Stimulated activated CD4-positive, alpha-beta T cell treated with anti-CD3 and anti-CD28 coated beads, Interleukin-4, amount 100 ng/mL, for 48 hours (primary cell): Measurements from ENCODE around the gene CLSTN2.

Experiments
- DNase-seq, 2 donors: peaks; one replicate each; pipeline ENCODE4 v3.0.0-alpha.2; 2020; ENCODE audit warnings: low read depth in 2 of 2

Gene CLSTN2

DNA sequence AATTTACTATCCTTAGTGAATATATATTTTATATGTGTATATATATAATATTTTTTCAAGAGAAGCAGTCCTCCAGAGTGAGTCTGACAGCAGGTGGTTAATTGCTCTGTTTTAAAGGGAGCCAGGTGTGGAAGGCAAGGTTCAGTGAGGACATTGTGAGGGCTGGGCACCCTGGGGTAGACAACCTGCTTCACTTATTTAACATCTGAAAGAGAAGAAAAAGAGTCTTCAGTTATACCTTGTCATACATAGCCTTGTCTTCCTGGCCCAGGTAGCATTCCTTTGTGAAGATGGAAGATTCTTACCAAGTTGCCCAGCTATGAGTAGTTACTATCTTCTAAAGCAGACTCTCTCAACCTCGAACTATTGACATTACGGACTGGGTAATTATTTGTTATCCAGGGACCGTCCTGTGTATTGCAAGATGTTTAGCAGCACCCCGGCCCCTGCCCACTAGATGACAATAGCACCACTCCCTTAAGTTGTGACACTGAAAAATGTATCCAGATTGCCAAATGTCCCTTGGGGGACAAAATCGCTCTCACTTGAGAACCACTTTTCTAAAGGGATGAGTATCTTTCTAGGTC lies 406.9 kb downstream of the CLSTN2 start:
- DNase-seq = no peak

- no peak for DNase-seq
Measured at GRCh38 chr3:140342668-140343067, 407.7 kb downstream of the CLSTN2 start.

DNA sequence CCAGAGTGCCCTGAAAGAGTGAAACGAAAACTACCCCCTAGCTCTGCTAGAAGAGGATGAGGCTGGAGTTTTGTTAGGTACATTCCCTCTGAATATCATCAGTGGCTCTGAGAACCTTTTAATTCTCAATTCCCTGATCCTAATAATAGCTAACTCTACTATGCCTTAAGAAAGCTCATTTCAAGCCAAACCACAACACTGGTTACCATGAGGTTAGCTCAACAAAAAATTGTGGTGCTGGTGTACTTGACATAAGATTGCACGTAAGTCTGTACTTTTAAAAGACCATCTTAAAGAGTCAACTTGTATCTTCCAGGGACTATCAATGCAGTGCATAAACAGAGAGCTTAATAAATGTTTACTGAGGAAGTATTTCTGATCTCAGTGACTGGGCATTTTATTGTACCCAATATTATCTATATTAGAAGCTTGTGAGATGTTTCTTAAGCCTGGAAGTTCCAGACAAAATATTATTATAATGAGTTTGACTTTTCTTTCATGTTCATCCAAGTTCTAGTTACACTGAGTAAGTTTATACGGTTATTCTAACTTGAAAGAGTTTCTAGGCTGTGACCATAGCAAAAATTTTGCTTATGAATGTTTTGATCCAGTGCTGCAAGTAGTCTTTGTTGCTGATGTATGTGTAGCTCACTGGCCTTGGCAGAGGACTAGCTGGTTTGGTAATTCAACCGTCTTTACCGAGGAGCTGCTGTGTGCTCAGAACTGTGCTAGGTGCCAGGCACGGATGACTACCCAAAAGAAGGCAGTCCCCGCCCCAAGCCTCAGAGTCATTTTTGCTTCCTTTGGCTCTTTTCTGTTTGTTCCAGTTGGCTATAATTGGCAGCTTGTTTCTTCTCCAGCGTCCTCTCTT lies 408.5 kb downstream of the CLSTN2 start:
- no peak for DNase-seq

DNA sequence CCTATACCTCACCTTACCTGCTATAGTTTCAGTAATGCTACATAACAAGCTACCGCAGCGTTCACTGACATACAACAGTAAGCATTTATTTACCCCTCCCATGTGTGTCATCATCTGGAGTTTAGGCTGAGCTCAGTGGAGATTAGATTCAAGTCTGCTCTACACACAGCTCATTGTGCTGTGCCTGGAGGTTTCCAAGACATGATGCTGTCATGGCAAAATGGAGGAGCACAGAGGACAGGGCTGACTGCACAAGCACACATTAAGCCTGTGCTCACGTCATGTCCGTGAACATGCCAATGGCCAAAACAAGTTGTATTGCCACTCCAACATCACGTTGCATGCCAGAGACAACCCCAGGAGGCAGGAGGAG lies 409.1 kb downstream of the CLSTN2 start:
- DNase-seq = no peak

DNA sequence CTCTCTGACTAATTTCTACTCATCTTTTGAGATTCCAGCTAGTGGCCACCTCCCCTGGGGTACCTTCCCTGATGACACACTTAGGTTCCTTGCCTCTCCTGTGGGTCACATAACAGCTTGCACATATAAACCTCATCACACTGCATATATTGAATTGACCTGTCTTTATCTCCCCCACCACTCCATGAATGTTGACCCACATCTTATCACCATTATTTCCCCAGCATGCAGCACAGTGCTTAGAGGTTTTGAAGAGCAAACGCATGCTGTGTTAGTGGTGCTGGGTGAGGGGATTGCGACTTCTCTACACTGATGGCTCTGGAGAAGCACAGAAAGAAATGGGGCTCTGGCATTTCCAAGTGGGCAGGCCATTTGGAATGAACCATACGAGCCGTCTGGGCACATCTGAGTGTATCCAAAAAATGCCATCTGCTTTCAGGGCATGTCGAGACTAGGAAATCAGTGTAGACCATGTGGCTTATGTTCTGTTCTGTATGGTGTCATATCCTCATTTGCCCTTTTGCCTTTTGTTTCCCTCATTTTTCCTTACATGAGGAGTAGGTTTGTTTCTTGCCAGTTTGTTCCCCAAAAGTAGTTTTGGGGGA lies 409.7 kb downstream of the CLSTN2 start:
- DNase-seq = no peak

DNA sequence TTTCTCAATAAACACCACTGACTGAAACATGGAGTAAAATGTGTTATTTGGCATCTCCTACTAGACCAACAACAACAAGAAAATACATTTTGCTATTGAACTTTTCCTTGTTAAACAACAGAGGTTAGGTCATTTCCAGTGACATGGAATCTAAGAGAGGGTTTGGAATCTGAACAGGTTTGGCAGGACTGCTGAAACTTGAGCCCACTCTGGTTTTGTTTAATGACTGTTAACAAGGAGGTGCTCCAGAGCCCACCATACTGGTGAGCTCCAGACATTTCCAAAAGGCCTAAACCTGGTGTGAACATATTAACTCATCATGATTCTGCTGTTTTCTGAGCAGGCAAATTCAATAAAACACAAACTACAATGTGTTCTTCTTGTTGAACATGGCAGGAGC lies 412.2 kb downstream of the CLSTN2 start:
- DNase-seq = no peak

DNA sequence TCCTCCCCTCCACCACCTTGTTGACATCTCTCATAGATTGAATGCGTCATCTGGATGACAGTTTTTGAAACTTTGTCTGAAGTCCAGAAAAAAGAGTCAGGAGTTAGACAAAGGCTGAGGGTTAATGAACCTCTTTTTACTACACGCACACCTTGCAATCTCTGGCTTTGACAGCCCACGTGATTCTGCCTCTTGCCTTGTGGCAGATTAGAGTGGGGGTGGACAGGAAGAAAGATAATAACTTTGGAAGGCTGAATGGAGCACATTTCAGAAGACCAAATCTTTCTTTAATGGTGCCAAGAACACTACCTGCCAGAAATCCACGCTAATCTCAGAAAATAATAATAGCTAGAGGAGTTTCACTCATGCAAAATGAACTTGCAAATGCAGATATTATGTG lies 415.0 kb downstream of the CLSTN2 start:
- DNase-seq = no peak

DNA sequence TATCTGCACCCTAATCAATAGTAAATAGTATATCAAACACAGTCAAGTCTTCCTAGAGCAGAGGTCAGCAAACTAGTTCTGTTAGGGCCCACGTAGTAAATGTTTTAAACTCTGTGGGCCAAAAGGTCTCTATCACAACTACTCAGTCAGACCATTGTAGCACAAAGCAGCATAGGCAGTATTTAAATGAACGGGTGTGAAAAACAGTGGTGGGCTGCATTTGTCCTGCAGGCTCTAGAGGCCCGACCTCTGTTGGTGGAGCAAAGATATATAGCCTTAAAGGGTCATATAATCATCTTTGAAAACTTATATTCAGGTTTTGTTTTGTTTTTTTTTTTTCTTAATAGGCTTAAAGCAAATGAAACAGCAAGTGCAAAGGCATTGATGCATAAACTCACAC lies 416.5 kb downstream of the CLSTN2 start:
- DNase-seq = no peak

- DNase-seq = no peak
Measured at GRCh38 chr3:140355481-140355880, 420.5 kb downstream of the CLSTN2 start.

DNA sequence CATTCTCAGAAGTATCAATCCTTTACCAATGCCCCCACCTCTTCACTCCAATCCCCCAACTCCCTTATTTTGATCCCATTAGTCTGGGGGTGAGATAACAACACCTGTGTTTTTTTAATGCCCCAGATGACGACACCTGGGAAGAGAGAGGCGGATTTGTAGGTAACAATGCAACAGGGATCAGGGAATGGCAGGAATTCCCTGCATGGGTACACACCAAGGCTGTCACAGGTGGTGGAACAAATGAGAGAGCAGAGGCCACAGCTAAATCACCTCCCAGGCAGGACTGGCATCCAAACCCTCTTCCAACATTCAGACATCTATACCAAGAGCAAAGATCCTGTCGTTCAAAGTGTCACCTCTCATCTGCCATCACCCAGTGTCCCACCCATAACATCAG lies 423.7 kb downstream of the CLSTN2 start:
- DNase-seq = no peak

- no peak for DNase-seq
Measured at GRCh38 chr3:140359233-140359995, 424.4 kb downstream of the CLSTN2 start.

DNA sequence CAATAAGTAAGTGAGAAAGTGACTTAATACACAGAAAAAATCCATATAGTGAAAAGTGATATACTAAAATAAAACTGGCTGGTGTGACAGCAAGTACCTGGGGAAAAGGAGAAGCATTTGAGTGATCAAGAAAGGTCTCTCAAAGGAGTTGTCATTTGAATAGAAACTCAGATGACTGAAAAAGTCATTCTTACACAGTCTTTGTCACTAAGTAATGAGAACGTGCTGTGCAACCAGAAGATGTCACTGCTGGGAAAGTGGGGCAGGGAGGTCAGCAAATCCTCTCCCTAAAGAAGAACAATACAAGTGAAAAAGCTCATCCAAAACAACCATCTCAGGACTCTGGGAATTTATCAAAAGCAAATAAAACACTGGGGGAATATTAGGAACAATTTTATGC lies 425.3 kb downstream of the CLSTN2 start:
- no peak for DNase-seq

- no peak for DNase-seq
Measured at GRCh38 chr3:140363801-140364200, 428.8 kb downstream of the CLSTN2 start.

- no peak for DNase-seq
Measured at GRCh38 chr3:140365872-140366697, 431.1 kb downstream of the CLSTN2 start.

- DNase-seq = no peak
Measured at GRCh38 chr3:140368223-140368811, 433.3 kb downstream of the CLSTN2 start.

- DNase-seq = no peak
Measured at GRCh38 chr3:140370686-140371085, 435.7 kb downstream of the CLSTN2 start.

GRCh38 chr3:140373234-140373633 lies 438.2 kb downstream of the CLSTN2 start:
- no peak for DNase-seq

DNA sequence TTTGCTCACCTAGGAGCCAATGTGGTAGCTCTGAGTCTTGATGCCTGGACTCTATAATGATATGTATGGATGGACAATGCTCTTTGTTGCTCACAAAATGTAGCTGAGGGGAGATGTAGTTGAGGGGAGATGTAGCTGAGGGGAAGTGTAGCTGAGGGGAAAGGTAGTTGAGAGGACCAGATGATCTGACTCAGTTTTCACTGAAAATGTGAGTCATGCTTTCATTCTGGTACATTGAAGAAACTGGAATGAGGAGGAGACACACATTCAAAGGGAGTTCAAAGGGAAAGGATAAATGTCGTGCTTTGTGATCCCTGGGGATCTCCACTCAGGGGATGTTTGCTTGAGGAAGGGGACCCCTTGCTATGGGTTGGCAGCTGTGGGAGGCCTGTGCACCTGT lies 440.0 kb downstream of the CLSTN2 start:
- DNase-seq = no peak

GRCh38 chr3:140376136-140376889 lies 441.3 kb downstream of the CLSTN2 start:
- DNase-seq = no peak

- DNase-seq = no peak
Measured at GRCh38 chr3:140377644-140378043, 442.7 kb downstream of the CLSTN2 start.
